CD4-positive, alpha-beta memory T cell (primary cell): ENCODE measurements around the gene DBH. TPM values are rescaled to one million over a fixed set of nuclear protein-coding genes. Genes with fewer than 3 reads are reported as not detected.

Experiments
- CTCF ChIA-PET: fragments of 350-600 bp; sonication (Branson Sonifier 250); formaldehyde crosslinking; loops from one replicate; lab custom pipeline; 2021; ENCODE audit warnings: inconsistent platforms; ENCODE audit not compliant: partially characterized antibody; lab: Charles Lee
- POLR2A ChIA-PET: fragments of 350-600 bp; sonication (Branson Sonifier 250); formaldehyde crosslinking; loops from one replicate; lab custom pipeline; 2021; ENCODE audit not compliant: partially characterized antibody; lab: Charles Lee
- DNase-seq, 5 donors: peaks; one replicate each; pipeline versions ENCODE4 v3.0.0 to v3.0.0-alpha.2; 2020 to 2022; ENCODE audit warnings: mixed read lengths in 1 of 5
- H3K27ac ChIP-seq: one replicate; pipeline ENCODE4 v1.7.0; 2013; ENCODE audit warnings: low read depth, low read length
- H3K27me3 ChIP-seq: 2 replicates; pipeline ENCODE4 v1.7.0; 2013; ENCODE audit warnings: mild to moderate bottlenecking, low read length, moderate library complexity; ENCODE audit not compliant: insufficient read depth
- H3K36me3 ChIP-seq: 2 replicates; pipeline ENCODE4 v1.7.0; 2013; ENCODE audit warnings: mild to moderate bottlenecking, low read length, moderate library complexity; ENCODE audit not compliant: insufficient read depth
- H3K4me1 ChIP-seq: 2 replicates; pipeline ENCODE4 v1.7.0; 2013; ENCODE audit warnings: mild to moderate bottlenecking, low read length, moderate library complexity; ENCODE audit not compliant: insufficient read depth
- H3K4me3 ChIP-seq, 2 donors: one replicate each; pipeline ENCODE4 v1.7.0; 2013; ENCODE audit warnings: low read length in 2 of 2, mild to moderate bottlenecking in 1 of 2
- H3K9me3 ChIP-seq, 2 donors: one replicate each; pipeline ENCODE4 v1.7.0; 2013; ENCODE audit warnings: low read length in 2 of 2, control low read depth in 1 of 2; ENCODE audit not compliant: control insufficient read depth in 1 of 2
- H3K27ac Mint-ChIP-seq, 7 donors: one replicate each; pipeline ENCODE4 v1.8.0; 2020 to 2021; ENCODE audit warnings: mixed read lengths in 7 of 7, mild to moderate bottlenecking in 6 of 7, inconsistent platforms in 3 of 7, moderate library complexity in 3 of 7
- H3K27me3 Mint-ChIP-seq, 2 donors: one replicate each; pipeline ENCODE4 v1.8.0; 2020 to 2021; ENCODE audit warnings: mixed read lengths in 2 of 2
- H3K36me3 Mint-ChIP-seq, 2 donors: one replicate each; pipeline ENCODE4 v1.8.0; 2020 to 2021; ENCODE audit warnings: mixed read lengths in 2 of 2, inconsistent platforms in 1 of 2, mild to moderate bottlenecking in 1 of 2
- H3K4me1 Mint-ChIP-seq, 4 donors: one replicate each; pipeline ENCODE4 v1.8.0; 2020 to 2021; ENCODE audit warnings: mixed read lengths in 4 of 4, mild to moderate bottlenecking in 1 of 4
- H3K4me3 Mint-ChIP-seq, 8 donors: one replicate each; pipeline ENCODE4 v1.8.0; 2020 to 2021; ENCODE audit warnings: mixed read lengths in 8 of 8, mild to moderate bottlenecking in 7 of 8, moderate library complexity in 6 of 8, inconsistent platforms in 3 of 8
- H3K9me3 Mint-ChIP-seq, 8 donors: one replicate each; pipeline ENCODE4 v1.8.0; 2020 to 2021; ENCODE audit warnings: mixed read lengths in 8 of 8, mild to moderate bottlenecking in 5 of 8, inconsistent platforms in 3 of 8, moderate library complexity in 1 of 8
- intact Hi-C: fragments of 100-400 bp; cut with micrococcal nuclease; formaldehyde crosslinking; loops from one replicate; pipeline ENCODE4 v1.15.1; 2023
- polyA plus RNA-seq, 2 donors: library from polyadenylated mRNA; unstranded; fragments of 300-500 nt; fragmentation: Illumina TruSeq; gene quantifications; one replicate each; pipeline ENCODE4 v1.2.3, GENCODE V29; 2021
- total RNA-seq, 2 experiments: library from RNA; stranded (reverse); gene quantifications; one replicate each; pipeline ENCODE4 v1.2.3, GENCODE V29; 2021

Gene DBH
- total and polyA plus RNA-seq, 4 experiments from 2014 or later, result 0.08 to 0.18 (median 0.09) TPM; not detected in 1

DNA sequence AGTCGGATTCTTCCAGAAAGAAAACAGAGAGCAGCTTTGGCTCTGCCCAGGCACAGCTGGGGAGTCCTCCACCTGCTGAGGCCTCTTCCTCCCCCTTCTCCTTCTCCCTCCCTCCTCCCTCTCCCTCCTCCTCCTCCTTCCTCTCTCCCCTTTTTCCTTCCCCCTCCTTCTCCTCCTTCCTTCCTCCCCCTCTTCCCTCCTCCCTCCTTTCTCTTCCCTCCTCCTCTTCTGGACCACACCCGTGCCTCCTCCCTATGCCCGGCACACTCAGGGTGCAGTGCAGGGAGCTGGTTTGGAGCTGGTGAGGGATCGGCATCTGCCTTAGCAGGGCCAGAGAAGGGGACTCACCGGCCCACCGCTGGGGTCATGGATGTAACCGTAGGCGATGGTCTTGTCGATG, 30.2 kb downstream of the DBH start:
- H3K36me3 Mint-ChIP-seq, result no peaks in the 10 kb centered on the region
- no peak for DNase-seq
- H3K27ac Mint-ChIP-seq, result no peak overlapping the region
- no peaks in the 10 kb centered on the region for H3K4me1 ChIP-seq
- no peak overlapping the region for H3K27ac ChIP-seq
- ChIA-PET POLR2A (no interaction called here), CTCF (no interaction called here)
- no peaks in the 10 kb centered on the region for H3K9me3 Mint-ChIP-seq
- H3K4me3 Mint-ChIP-seq, result no peak overlapping the region
- no peaks in the 10 kb centered on the region for H3K9me3 ChIP-seq
- no peaks in the 10 kb centered on the region for H3K27me3 ChIP-seq
- H3K4me1 Mint-ChIP-seq, result no peaks in the 10 kb centered on the region
- H3K4me3 ChIP-seq, result no peak overlapping the region
- H3K27me3 Mint-ChIP-seq, result no peaks in the 10 kb centered on the region
- intact Hi-C loops, result no loop called here
- H3K36me3 ChIP-seq, result no peaks in the 10 kb centered on the region

DNA sequence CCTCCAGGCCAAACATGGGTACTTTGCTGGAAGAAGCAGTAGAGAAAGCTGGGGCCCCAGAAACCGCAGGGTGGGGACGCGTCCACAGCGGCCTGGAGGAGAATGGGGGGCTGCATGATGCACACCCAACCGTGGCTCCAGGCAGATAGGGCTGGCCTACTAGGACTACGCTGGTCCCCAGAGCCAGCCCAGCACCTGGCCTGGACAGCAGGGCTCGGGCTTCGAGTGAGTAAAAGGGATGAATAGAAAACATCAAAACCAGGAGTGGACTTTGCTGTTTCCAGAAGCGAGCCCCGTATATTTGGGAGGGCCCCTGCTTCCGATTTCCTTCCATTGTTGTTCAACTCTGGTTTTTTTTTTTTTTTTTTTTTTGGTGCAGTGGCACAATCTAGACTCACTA, 30.7 kb downstream of the DBH start:
- no peaks in the 10 kb centered on the region for H3K36me3 Mint-ChIP-seq
- DNase-seq, result no peak
- POLR2A ChIA-PET, result no interaction called here
- Histone ChIP-seq H3K4me3 (no peak overlapping the region), H3K9me3 (no peaks in the 10 kb centered on the region), H3K36me3 (no peaks in the 10 kb centered on the region), H3K4me1 (no peaks in the 10 kb centered on the region), H3K27me3 (no peaks in the 10 kb centered on the region), H3K27ac (no peak overlapping the region)
- intact Hi-C loops, result no loop called here
- no peaks in the 10 kb centered on the region for H3K9me3 Mint-ChIP-seq
- no peak overlapping the region for H3K27ac Mint-ChIP-seq
- no peak overlapping the region for H3K4me3 Mint-ChIP-seq
- H3K4me1 Mint-ChIP-seq, result no peaks in the 10 kb centered on the region
- H3K27me3 Mint-ChIP-seq, result no peaks in the 10 kb centered on the region
- CTCF ChIA-PET, result no interaction called here

DNA sequence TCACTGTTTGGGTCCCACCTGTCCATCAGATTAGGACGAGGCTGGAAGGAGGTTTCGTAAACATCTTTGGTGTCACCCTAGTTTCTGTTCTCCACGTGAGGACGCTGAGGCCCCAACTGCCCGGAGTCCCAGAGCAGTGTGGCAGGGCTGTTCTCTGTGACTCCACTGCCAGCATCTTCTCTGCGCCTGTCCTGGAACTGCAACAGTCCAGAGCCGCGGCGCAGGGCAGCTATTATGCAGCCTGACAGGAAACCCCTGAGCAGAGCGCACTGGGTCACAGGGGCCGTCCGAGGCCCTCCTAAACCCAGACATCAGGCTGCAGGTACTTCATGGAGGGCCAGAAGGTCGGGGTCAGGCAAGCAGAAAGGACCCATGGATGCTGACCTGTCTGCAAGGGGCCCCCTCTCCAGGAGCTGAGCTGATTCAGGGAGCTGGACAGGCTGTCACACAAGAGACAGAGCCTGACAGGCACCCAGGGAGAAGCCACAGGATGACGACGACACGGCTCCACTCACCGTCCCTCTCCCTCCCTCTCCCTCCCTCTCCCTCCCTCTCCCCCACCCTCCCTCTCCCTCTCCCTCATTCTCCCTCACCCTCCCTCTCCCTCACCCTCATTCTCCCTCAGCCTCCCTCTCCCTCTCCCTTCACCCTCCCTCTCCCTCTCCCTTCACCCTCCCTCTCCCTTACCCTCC, 31.7 kb downstream of the DBH start:
- POLR2A ChIA-PET, result interaction anchor here (1.1 kb wide), 1 partner anchor 15 kb away, joined by 3 read pairs; no protein-coding TSS in a partner anchor

DNA sequence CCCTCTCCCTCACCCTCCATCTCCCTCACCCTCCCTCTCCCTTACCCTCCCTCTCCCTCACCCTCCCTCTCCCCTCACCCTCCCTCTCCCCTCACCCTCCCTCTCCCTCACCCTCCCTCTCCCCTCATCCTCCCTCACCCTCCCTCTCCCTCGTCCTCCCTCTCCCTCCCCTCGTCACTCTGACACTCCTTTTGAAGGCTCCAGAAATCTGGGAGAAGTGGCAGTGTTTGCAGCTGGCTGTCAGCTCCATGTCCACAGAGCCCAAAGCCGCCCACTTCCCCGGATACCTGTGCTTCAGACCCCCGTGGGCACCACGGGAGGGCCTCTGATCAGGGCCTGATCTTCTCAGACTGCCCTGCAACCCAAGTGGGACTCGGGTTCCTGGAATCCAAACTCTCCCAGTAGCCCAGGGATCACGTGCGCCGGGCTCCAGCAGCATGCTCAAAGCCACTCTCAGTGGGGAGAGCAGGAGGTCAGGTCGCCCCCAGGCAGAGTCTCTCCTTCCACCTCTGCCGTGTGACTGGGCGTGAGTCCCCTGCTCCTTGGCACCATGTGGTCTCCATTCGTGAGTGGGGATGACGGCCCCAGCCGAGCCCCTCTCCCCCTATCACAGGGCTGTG, 33.1 kb downstream of the DBH start:
- POLR2A ChIA-PET, result no interaction called here
- Mint-ChIP-seq H3K4me1 (peaks cover 0 to 2% (median under 1%) of the 10 kb centered on the region in 4 donors), H3K4me3 (no peak overlapping the region), H3K9me3 (no peaks in the 10 kb centered on the region), H3K36me3 (no peaks in the 10 kb centered on the region), H3K27ac (peak overlapping the region in 2 of 7 donors; percentile 10 to 72), H3K27me3 (no peaks in the 10 kb centered on the region)
- no peak overlapping the region for H3K4me3 ChIP-seq
- H3K9me3 ChIP-seq, result no peaks in the 10 kb centered on the region
- H3K27me3 ChIP-seq, result no peaks in the 10 kb centered on the region
- CTCF ChIA-PET, result no interaction called here
- no peak overlapping the region for H3K27ac ChIP-seq
- intact Hi-C loops, result no loop called here
- H3K4me1 ChIP-seq, result no peaks in the 10 kb centered on the region
- no peaks in the 10 kb centered on the region for H3K36me3 ChIP-seq
- no peak for DNase-seq

More for the DNA sequence above, 31.7 kb downstream of the DBH start:
- no peaks in the 10 kb centered on the region for H3K36me3 ChIP-seq
- H3K4me1 Mint-ChIP-seq, result no peaks in the 10 kb centered on the region
- no peaks in the 10 kb centered on the region for H3K9me3 ChIP-seq
- H3K27me3 Mint-ChIP-seq, result no peaks in the 10 kb centered on the region
- H3K27ac Mint-ChIP-seq, result peak overlapping the region in 2 of 7 donors; percentile 36 to 82
- no peak overlapping the region for H3K4me3 ChIP-seq
- no peak for DNase-seq
- no peaks in the 10 kb centered on the region for H3K27me3 ChIP-seq
- CTCF ChIA-PET, result no interaction called here
- H3K9me3 Mint-ChIP-seq, result no peaks in the 10 kb centered on the region
- H3K4me1 ChIP-seq, result no peaks in the 10 kb centered on the region
- no peak overlapping the region for H3K27ac ChIP-seq
- intact Hi-C loops, result no loop called here
- H3K4me3 Mint-ChIP-seq, result no peak overlapping the region
- H3K36me3 Mint-ChIP-seq, result no peaks in the 10 kb centered on the region

DNA sequence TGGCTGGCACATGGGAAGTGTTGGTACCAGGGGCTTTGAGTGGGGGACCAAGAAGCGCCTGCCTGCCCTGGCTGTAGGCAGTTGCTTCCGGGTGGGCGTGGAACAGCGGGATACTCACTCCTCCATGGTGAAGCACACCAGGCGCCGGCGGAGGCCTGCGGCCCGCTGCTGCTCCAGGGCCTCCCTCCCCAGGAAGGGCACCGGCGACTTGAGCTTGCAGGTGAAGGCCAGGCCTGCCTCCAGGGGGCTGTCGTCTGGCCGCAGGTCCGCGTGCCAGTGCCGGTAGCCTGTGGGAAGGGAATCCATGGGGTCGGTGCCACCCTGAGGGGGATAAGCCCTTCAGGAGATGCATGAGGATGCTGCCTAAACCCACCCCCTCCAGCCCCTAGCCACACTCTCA, 34.3 kb downstream of the DBH start:
- peak overlapping the region in 2 of 7 donors; percentile 29 to 66 for H3K27ac Mint-ChIP-seq
- ChIA-PET CTCF (no interaction called here), POLR2A (interaction anchor here (2.4 kb wide), 1 partner anchor 13 kb away, joined by 8 read pairs; no protein-coding TSS in a partner anchor)
- no peak overlapping the region for H3K4me3 ChIP-seq
- H3K9me3 Mint-ChIP-seq, result no peaks in the 10 kb centered on the region
- H3K27me3 ChIP-seq, result no peaks in the 10 kb centered on the region
- intact Hi-C loops, result no loop called here
- H3K27me3 Mint-ChIP-seq, result no peaks in the 10 kb centered on the region
- no peak for DNase-seq
- H3K9me3 ChIP-seq, result no peaks in the 10 kb centered on the region
- H3K4me3 Mint-ChIP-seq, result no peak overlapping the region
- peaks cover 2 to 10% (median 8%) of the 10 kb centered on the region in 4 donors for H3K4me1 Mint-ChIP-seq
- H3K36me3 ChIP-seq, result no peaks in the 10 kb centered on the region
- H3K4me1 ChIP-seq, result peaks cover 2% of the 10 kb centered on the region
- no peaks in the 10 kb centered on the region for H3K36me3 Mint-ChIP-seq
- no peak overlapping the region for H3K27ac ChIP-seq

DNA sequence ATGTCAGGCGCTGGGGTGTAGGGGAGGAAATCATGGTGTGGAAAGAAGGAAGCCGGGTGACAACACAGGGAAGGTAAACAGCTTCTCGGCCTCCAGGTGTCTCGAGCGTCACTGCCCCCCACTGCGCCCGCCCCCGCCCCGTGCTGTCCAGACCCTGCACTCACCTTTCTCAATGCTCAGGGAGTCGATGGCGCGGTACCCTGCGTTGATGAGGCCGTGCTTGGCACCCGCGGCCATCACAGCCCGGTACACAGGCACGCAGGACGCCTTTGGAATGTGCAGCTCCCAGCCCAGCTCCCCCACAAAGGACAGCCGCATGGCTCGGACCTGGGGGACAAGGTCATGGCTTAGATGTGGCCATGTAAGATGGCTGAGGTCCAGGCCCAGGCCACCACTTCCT, 35.2 kb downstream of the DBH start:
- ChIA-PET POLR2A (interaction anchor here (2.4 kb wide), 1 partner anchor 12 kb away, joined by 8 read pairs; no protein-coding TSS in a partner anchor), CTCF (no interaction called here)
- Histone ChIP-seq H3K4me3 (no peak overlapping the region), H3K9me3 (no peaks in the 10 kb centered on the region), H3K27me3 (no peaks in the 10 kb centered on the region), H3K36me3 (no peaks in the 10 kb centered on the region), H3K4me1 (peaks cover 11% of the 10 kb centered on the region), H3K27ac (no peak overlapping the region)
- DNase-seq, result no peak
- H3K36me3 Mint-ChIP-seq, result no peaks in the 10 kb centered on the region
- intact Hi-C loops, result no loop called here
- no peaks in the 10 kb centered on the region for H3K27me3 Mint-ChIP-seq
- H3K9me3 Mint-ChIP-seq, result no peaks in the 10 kb centered on the region
- peaks cover 7 to 19% (median 15%) of the 10 kb centered on the region in 4 donors for H3K4me1 Mint-ChIP-seq
- peak overlapping the region in 1 of 7 donors; percentile 77 for H3K27ac Mint-ChIP-seq
- H3K4me3 Mint-ChIP-seq, result no peak overlapping the region

DNA sequence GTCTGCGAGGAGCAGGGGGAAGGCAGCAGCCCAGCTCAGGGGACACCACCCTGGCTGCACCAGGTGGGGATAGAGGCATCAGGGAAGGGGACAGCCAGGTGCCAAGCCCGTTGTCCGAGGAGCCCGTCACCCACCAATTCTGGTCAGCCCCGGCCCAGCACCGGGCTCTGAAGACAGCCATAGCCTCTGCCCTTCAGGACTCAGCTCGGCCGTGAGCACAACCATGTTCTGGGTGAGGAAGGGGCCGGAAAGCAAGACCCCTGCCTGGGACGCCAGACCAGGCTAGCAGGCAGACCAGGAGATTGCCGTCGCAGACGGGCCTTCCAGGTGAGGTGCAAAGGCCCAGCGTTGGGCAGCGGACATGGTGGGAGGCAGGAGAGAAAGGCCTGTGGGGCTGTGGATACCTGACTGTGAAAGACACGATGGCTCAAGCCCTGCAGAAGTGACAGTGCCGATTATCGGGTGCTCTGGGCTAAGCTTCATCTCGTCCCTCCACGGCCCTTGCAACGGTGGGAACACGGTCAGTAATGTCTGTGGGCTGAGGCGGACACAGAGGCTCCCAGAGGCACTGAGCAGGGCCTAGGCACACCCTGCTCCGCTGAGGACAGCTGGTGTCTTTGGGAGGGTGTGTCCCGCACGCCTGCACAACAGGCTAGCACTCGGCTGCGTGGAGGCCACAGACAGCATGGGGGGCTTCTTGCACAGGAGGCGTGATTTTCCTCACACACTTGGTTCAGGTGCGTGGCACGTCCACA, 36.5 kb downstream of the DBH start:
- no peak overlapping the region for H3K4me3 Mint-ChIP-seq
- ChIA-PET POLR2A (interaction anchor here (1.2 to 2.4 kb wide), 3 partner anchors 11 to 29 kb away, joined by 5 to 8 read pairs (median 6); no protein-coding TSS in a partner anchor), CTCF (interaction anchor here (1.8 kb wide), 1 partner anchor 11 kb away, joined by 4 read pairs; no protein-coding TSS in a partner anchor)
- H3K27me3 Mint-ChIP-seq, result no peaks in the 10 kb centered on the region
- Histone ChIP-seq H3K4me3 (no peak overlapping the region), H3K27me3 (no peaks in the 10 kb centered on the region), H3K4me1 (peaks cover 24% of the 10 kb centered on the region), H3K36me3 (no peaks in the 10 kb centered on the region), H3K9me3 (no peaks in the 10 kb centered on the region), H3K27ac (peak overlapping the region; percentile 1)
- no peaks in the 10 kb centered on the region for H3K36me3 Mint-ChIP-seq
- H3K27ac Mint-ChIP-seq, result peak overlapping the region in 4 of 7 donors; percentile 13 to 41 (median 31)
- H3K4me1 Mint-ChIP-seq, result peaks cover 16 to 32% (median 25%) of the 10 kb centered on the region in 4 donors
- H3K9me3 Mint-ChIP-seq, result no peaks in the 10 kb centered on the region
- DNase-seq, result no peak
- intact Hi-C loops, result no loop called here
